HCT116 (cell line): ENCODE results near the gene PROK2. TPM values are rescaled to one million over a fixed set of nuclear protein-coding genes. Genes with fewer than 3 reads are reported as not detected.

Experiments used
- ATAC-seq: fragments of 200-7000 bp; cut with Tn5 transposase; 2 replicates; pipeline ENCODE4 v1.9.1; 2020; ENCODE audit warnings: mild to moderate bottlenecking, moderate library complexity
- BruUV-seq: library from RNA; stranded (reverse); fragments of 400-500 nt; replicated peaks from 2 replicates; lab custom pipeline; 2021; lab: Mats Ljungman, UMichigan
- CTCF ChIA-PET: fragments of 300-600 bp; sonication (Branson Sonifier 250); formaldehyde crosslinking; loops from one replicate; lab custom pipeline; 2021; ENCODE audit warnings: antibody characterized with exemption; lab: Charles Lee
- POLR2A ChIA-PET: fragments of 300-600, 350-600 bp; sonication (Branson Sonifier 250); formaldehyde crosslinking; loops from one replicate; lab custom pipeline; 2021; ENCODE audit warnings: antibody characterized with exemption; lab: Charles Lee
- RAD21 ChIA-PET, 2 experiments: fragments of 300-600 bp; sonication (Branson Sonifier 250); formaldehyde crosslinking; loops; one replicate each; lab custom pipeline; 2023; ENCODE audit warnings: low total read pairs in 2 of 2; ENCODE audit not compliant: uncharacterized antibody in 2 of 2, unreplicated experiment in 2 of 2, low non-redundant PET in 1 of 2; lab: Charles Lee
- DNase-seq: peaks from one replicate; pipeline ENCODE4 v3.0.0-alpha.2; 2010; ENCODE audit warnings: low read depth, low spot score
- H2AFZ ChIP-seq: fragments of 200-600 bp; shearing (Covaris generic), sonication (generic); 2 replicates; pipeline ENCODE4 v1.6.1; 2017; ENCODE audit warnings: low read depth, mixed run types, mixed read lengths, antibody characterized with exemption, low read length; ENCODE audit not compliant: poor library complexity, severe bottlenecking
- H3K27ac ChIP-seq: 2 replicates; pipeline ENCODE4 v1.5.1; 2012; ENCODE audit warnings: low read depth, low read length
- H3K27me3 ChIP-seq: fragments of 200-600 bp; sonication (generic); 2 replicates; pipeline ENCODE4 v1.6.1; 2016; ENCODE audit warnings: mixed run types, low read length, mixed read lengths; ENCODE audit not compliant: insufficient read depth
- H3K36me3 ChIP-seq, 2 experiments: fragments of 200-500 bp in 1 of 2; fragments of 200-600 bp in 1 of 2; sonication (Bioruptor generic) in 1 of 2; sonication (generic) in 1 of 2; 2 replicates each; pipeline versions ENCODE4 v1.5.1 to v1.6.1; 2014 to 2016; ENCODE audit warnings: low read length in 2 of 2, inconsistent platforms in 1 of 2, mixed read lengths in 1 of 2, mixed run types in 1 of 2; ENCODE audit not compliant: insufficient read depth in 2 of 2, control insufficient read depth in 1 of 2
- H3K4me1 ChIP-seq, 2 experiments: fragments of 200-600 bp in 1 of 2; sonication (generic) in 1 of 2; 2 replicates each; pipeline versions ENCODE4 v1.5.1 to v1.6.1; 2012 to 2017; ENCODE audit warnings: low read length in 2 of 2, inconsistent platforms in 1 of 2, mild to moderate bottlenecking in 1 of 2, mixed read lengths in 1 of 2, mixed run types in 1 of 2, moderate library complexity in 1 of 2; ENCODE audit not compliant: insufficient read depth in 2 of 2, control insufficient read depth in 1 of 2
- H3K4me2 ChIP-seq: fragments of 200-600 bp; sonication (generic); 2 replicates; pipeline ENCODE4 v1.6.1; 2017; ENCODE audit warnings: mixed run types, low read length, mixed read lengths
- H3K4me3 ChIP-seq, 2 experiments: fragments of 200-600 bp in 1 of 2; sonication (generic) in 1 of 2; replicated peaks in 1 of 2; 2 replicates each; pipeline ENCODE4 v1.5.1; 2011 to 2016; ENCODE audit warnings: low read length in 2 of 2, control low read depth in 1 of 2, low read depth in 1 of 2, mild to moderate bottlenecking in 1 of 2, mixed read lengths in 1 of 2, mixed run types in 1 of 2
- H3K79me2 ChIP-seq: fragments of 200-600 bp; sonication (generic); 2 replicates; pipeline ENCODE4 v1.6.1; 2017; ENCODE audit warnings: mild to moderate bottlenecking, mixed run types, low read length, moderate library complexity, mixed read lengths; ENCODE audit not compliant: insufficient read depth
- H3K9ac ChIP-seq: fragments of 200-600 bp; sonication (generic); 2 replicates; pipeline ENCODE4 v1.6.1; 2016; ENCODE audit warnings: low read length, mixed read lengths
- H3K9me2 ChIP-seq: fragments of 200-600 bp; sonication (generic), shearing (Covaris generic); 2 replicates; pipeline ENCODE4 v1.6.1; 2017; ENCODE audit warnings: mixed run types, mild to moderate bottlenecking, moderate library complexity; ENCODE audit not compliant: insufficient read depth
- H3K9me3 ChIP-seq, 2 experiments: fragments of 200-500 bp in 1 of 2; fragments of 200-600 bp in 1 of 2; sonication (Bioruptor generic) in 1 of 2; sonication (generic) in 1 of 2; 2 replicates each; pipeline ENCODE4 v1.6.1; 2014 to 2017; ENCODE audit warnings: low read length in 2 of 2, mixed read lengths in 2 of 2, inconsistent platforms in 1 of 2, low read depth in 1 of 2, mild to moderate bottlenecking in 1 of 2, mixed run types in 1 of 2, moderate library complexity in 1 of 2; ENCODE audit not compliant: control insufficient read depth in 1 of 2, insufficient read depth in 1 of 2
- H4K20me1 ChIP-seq: fragments of 200-600 bp; sonication (generic), shearing (Covaris generic); 2 replicates; pipeline ENCODE4 v1.6.1; 2017; ENCODE audit warnings: mixed run types, mild to moderate bottlenecking, moderate library complexity; ENCODE audit not compliant: insufficient read depth
- CBX3 ChIP-seq: IDR thresholded peaks from 2 replicates; pipeline ENCODE4 v1.6.1; 2012; ENCODE audit warnings: low read depth
- ELF1 ChIP-seq: IDR thresholded peaks from 2 replicates; pipeline ENCODE4 v1.6.1; 2012; ENCODE audit warnings: low read depth, borderline replicate concordance
- EZH2phosphoT487 ChIP-seq: fragments of 200-600 bp; IDR thresholded peaks from 2 replicates; pipeline ENCODE4 v1.6.1; 2018; ENCODE audit warnings: antibody characterized with exemption, borderline replicate concordance
- FOSL1 ChIP-seq: IDR thresholded peaks from 2 replicates; pipeline ENCODE4 v1.6.1; 2012; ENCODE audit warnings: low read depth
- MAX ChIP-seq: IDR thresholded peaks from 2 replicates; pipeline ENCODE4 v1.6.1; 2012
- POLR2A ChIP-seq: IDR thresholded peaks from 2 replicates; pipeline ENCODE4 v1.7.0; 2011; ENCODE audit warnings: borderline replicate concordance; ENCODE audit not compliant: insufficient read depth, insufficient read length; ENCODE audit errors: extremely low read depth
- POLR2AphosphoS5 ChIP-seq: IDR thresholded peaks from 2 replicates; pipeline ENCODE4 v1.6.1; 2011; ENCODE audit warnings: mild to moderate bottlenecking, low read depth, low read length, moderate library complexity
- SRF ChIP-seq: IDR thresholded peaks from 2 replicates; pipeline ENCODE4 v1.6.1; 2012; ENCODE audit warnings: low read depth
- TCF7L2 ChIP-seq: IDR thresholded peaks from 2 replicates; pipeline ENCODE4 v1.7.0; 2011; ENCODE audit warnings: borderline replicate concordance, inconsistent platforms; ENCODE audit not compliant: insufficient read depth, insufficient read length; ENCODE audit errors: extremely low read depth
- YY1 ChIP-seq: IDR thresholded peaks from 2 replicates; pipeline ENCODE4 v1.6.1; 2011; ENCODE audit warnings: low read length, low read depth, moderate library complexity, mild to moderate bottlenecking; ENCODE audit not compliant: insufficient replicate concordance; ENCODE audit errors: extremely low read depth
- ZBTB33 ChIP-seq: IDR thresholded peaks from 2 replicates; pipeline ENCODE4 v1.6.1; 2011; ENCODE audit warnings: mild to moderate bottlenecking, low read length, moderate library complexity; ENCODE audit not compliant: insufficient replicate concordance; ENCODE audit errors: extremely low read depth
- ZFX ChIP-seq: fragments of 450-650 bp; IDR thresholded peaks from 2 replicates; pipeline ENCODE4 v1.6.1; 2017
- ZNF274 ChIP-seq: fragments of 200-500 bp; sonication (Bioruptor generic); IDR thresholded peaks from 2 replicates; pipeline ENCODE4 v1.6.1; 2014; ENCODE audit warnings: mild to moderate bottlenecking, low read depth, low read length, inconsistent platforms
- intact Hi-C: fragments of 100-400 bp; cut with micrococcal nuclease; formaldehyde crosslinking; loops from 2 replicates; pipeline ENCODE4 v1.10.0; 2022
- total RNA-seq: library from RNA; stranded (reverse); gene quantifications from one replicate; pipeline ENCODE4 v1.2.1, GENCODE V29; 2021; ENCODE audit not compliant: unreplicated experiment
- TF ChIP-seq, protein P1 (sequence below), 3 experiments: fragments of 200-600 bp in 1 of 3; sonication (generic) in 1 of 3; IDR thresholded peaks in 2 of 3; conservative IDR thresholded peaks in 1 of 3; 2 replicates each; pipeline ENCODE4 v1.5.1; 2012 to 2017; ENCODE audit warnings: low read depth in 2 of 3, low read length in 2 of 3, antibody characterized with exemption in 1 of 3, borderline replicate concordance in 1 of 3, control low read depth in 1 of 3, mild to moderate bottlenecking in 1 of 3, mixed read lengths in 1 of 3, mixed run types in 1 of 3, moderate library complexity in 1 of 3; ENCODE audit not compliant: insufficient read depth in 1 of 3

The PROK2 gene
- total RNA-seq, 1 experiment from 2014 or later, result not detected

DNA sequence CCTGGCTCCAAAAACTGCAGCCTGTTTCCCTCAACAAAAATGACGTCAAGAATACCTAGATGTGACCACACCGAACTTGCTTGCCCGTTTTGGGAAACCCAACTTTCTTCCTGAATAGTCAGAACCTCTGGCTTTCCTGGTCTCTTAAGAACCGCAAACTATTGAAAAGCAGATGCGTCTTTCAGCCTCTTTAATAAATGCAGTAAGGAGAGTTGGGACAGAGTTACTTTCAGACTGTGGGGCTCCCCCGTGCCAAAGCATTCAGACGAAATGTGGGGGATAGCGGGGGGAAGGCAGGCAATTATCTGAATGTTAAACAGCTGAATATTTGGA, 1.2 kb upstream of the PROK2 start:
- Histone ChIP-seq H3K4me3 (no peak overlapping the region), H3K79me2 (no peaks in the 10 kb centered on the region), H3K9me2 (no peaks in the 10 kb centered on the region), H3K4me2 (no peak overlapping the region), H4K20me1 (no peaks in the 10 kb centered on the region), H3K27ac (no peak overlapping the region), H3K27me3 (peaks cover 20% of the 10 kb centered on the region), H3K36me3 (no peaks in the 10 kb centered on the region), H3K4me1 (no peaks in the 10 kb centered on the region), H3K9me3 (no peaks in the 10 kb centered on the region), H2AFZ (no peak overlapping the region), H3K9ac (no peak overlapping the region)
- TF ChIP-seq ELF1 (no peak), YY1 (no peak), EZH2phosphoT487 (no peak)
- intact Hi-C loops, result no loop called here
- ChIA-PET RAD21 (no interaction called here), POLR2A (no interaction called here), CTCF (no interaction called here)
- no peak for DNase-seq
- no peak for ATAC-seq
- BruUV-seq, result no TSS peak

DNA sequence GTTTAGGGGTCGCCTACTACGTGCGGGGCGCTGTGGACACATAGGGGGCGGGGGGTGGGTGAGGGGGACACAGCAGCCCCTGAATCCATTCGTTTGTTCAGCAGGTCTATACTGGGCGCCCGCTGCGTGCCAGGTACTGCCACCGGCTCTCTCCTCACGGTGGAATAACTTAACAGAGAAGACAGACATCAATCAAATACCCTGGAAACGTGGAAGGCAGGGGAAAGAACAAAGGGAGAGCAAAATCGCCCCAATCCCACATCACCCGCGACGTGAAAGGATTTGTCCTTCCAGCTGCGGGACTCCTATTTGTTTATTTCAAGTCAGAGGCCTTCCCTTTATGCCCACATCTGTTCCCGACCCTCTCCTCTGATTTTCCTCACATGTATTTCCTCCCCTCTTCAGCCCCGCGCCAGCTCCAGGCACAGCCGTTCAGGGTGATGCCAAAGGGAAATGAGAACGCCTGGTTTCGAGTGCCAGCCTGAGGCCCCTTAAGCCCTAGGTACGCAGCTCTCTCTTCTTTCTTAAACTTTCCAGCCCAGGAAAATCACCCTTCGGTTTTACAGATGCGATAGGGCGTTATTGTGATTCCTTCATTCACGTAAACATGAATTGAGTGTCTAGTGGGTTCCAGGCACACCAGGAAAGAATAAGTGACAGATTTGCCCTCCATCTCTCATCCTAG, 726 bp upstream of the PROK2 start:
- Histone ChIP-seq H3K4me3 (no peak overlapping the region), H3K4me2 (no peak overlapping the region), H3K27me3 (peaks cover 20% of the 10 kb centered on the region), H3K36me3 (no peaks in the 10 kb centered on the region), H3K9ac (no peak overlapping the region), H4K20me1 (no peaks in the 10 kb centered on the region), H3K79me2 (no peaks in the 10 kb centered on the region), H3K4me1 (no peaks in the 10 kb centered on the region), H2AFZ (no peak overlapping the region), H3K9me3 (no peaks in the 10 kb centered on the region), H3K9me2 (no peaks in the 10 kb centered on the region), H3K27ac (no peak overlapping the region)
- TF ChIP-seq POLR2A, result no peak
- TF ChIP-seq, protein P1, sequence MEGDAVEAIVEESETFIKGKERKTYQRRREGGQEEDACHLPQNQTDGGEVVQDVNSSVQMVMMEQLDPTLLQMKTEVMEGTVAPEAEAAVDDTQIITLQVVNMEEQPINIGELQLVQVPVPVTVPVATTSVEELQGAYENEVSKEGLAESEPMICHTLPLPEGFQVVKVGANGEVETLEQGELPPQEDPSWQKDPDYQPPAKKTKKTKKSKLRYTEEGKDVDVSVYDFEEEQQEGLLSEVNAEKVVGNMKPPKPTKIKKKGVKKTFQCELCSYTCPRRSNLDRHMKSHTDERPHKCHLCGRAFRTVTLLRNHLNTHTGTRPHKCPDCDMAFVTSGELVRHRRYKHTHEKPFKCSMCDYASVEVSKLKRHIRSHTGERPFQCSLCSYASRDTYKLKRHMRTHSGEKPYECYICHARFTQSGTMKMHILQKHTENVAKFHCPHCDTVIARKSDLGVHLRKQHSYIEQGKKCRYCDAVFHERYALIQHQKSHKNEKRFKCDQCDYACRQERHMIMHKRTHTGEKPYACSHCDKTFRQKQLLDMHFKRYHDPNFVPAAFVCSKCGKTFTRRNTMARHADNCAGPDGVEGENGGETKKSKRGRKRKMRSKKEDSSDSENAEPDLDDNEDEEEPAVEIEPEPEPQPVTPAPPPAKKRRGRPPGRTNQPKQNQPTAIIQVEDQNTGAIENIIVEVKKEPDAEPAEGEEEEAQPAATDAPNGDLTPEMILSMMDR (IDR thresholded peaks at IDR 0.05 in 2 of 3, conservative IDR thresholded peaks at IDR 0.05 in 1 of 3; ENCODE audit: borderline replicate concordance in 1 of 3, insufficient read depth in 1 of 3, low read depth in 2 of 3, low read length in 2 of 3), result no peak
- no peak for TF ChIP-seq ELF1
- TF ChIP-seq EZH2phosphoT487, result no peak
- TF ChIP-seq TCF7L2, result no peak
- TF ChIP-seq FOSL1, result no peak
- TF ChIP-seq POLR2AphosphoS5, result no peak
- no peak for TF ChIP-seq ZNF274
- TF ChIP-seq ZFX, result no peak
- no peak for TF ChIP-seq MAX
- no peak for TF ChIP-seq SRF
- no peak for TF ChIP-seq CBX3
- no peak for TF ChIP-seq ZBTB33
- ChIA-PET POLR2A (no interaction called here), CTCF (no interaction called here), RAD21 (no interaction called here)
- BruUV-seq, result no TSS peak
- DNase-seq (no peak), ATAC-seq (no peak)
- intact Hi-C loops, result no loop called here
